Measurements from ENCODE around the gene ATF7IP. TPM values are rescaled to one million over a fixed set of nuclear protein-coding genes. Genes with fewer than 3 reads are reported as not detected.

Gene ATF7IP
- total RNA-seq, 4 donors from 2014 or later: 53.7 to 70.3 (median 56.3) TPM

DNA sequence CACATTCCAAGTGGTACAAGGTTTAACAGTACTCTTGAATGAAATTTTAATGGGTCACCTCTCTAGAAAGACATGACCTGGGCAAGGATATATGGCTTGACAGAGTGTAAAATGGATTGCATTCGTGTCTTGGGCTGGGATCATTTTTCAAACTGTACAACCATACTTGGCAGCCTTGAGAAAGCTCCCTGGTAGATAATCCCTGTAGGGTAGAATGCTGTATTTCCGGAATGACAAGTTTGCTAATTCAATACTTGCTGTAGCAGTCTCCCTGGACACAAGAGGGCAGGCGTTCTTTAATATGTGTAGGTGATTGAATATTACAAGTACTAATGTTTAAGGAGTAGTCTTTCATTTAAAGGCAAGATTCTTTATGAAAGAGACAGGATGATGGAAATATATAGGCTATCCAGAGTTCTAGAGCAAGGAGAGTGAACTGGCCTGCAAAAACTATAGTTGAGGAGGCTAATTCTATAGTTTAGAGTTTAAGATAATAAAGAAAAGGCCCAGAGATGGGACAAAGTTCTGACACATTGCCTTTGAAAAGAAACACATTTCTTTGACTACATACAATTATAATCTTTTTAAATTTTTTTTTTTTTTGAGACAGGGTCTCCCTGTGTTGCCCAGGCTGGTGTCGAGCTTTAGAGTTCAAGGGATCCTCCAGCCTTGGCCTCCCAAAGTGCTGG, 148.8 kb downstream of the ATF7IP start:
- TF ChIP-seq, protein P1, sequence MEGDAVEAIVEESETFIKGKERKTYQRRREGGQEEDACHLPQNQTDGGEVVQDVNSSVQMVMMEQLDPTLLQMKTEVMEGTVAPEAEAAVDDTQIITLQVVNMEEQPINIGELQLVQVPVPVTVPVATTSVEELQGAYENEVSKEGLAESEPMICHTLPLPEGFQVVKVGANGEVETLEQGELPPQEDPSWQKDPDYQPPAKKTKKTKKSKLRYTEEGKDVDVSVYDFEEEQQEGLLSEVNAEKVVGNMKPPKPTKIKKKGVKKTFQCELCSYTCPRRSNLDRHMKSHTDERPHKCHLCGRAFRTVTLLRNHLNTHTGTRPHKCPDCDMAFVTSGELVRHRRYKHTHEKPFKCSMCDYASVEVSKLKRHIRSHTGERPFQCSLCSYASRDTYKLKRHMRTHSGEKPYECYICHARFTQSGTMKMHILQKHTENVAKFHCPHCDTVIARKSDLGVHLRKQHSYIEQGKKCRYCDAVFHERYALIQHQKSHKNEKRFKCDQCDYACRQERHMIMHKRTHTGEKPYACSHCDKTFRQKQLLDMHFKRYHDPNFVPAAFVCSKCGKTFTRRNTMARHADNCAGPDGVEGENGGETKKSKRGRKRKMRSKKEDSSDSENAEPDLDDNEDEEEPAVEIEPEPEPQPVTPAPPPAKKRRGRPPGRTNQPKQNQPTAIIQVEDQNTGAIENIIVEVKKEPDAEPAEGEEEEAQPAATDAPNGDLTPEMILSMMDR (IDR thresholded peaks at IDR 0.05; ENCODE audit: low read depth): no peak

DNA sequence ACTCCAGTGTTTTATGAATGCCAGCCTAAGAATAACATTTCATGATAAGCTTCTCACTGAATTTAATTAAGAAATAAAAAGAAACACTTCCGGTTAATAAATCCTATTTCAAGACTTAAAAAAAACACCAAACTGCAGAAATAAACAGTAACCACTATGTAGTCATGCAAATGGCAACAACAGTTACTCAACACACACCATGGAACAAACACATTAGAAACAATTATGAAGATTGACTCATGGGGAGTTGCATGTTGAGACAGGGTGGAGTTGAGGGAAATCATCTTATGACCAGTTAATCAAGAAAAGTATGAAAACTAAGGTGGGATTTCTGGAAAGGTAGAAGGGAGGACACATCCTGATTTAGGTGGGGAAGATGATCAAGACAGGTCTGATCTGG, 149.5 kb downstream of the ATF7IP start:
- TF ChIP-seq, protein P1 (IDR thresholded peaks at IDR 0.05; ENCODE audit: low read depth): no peak

DNA sequence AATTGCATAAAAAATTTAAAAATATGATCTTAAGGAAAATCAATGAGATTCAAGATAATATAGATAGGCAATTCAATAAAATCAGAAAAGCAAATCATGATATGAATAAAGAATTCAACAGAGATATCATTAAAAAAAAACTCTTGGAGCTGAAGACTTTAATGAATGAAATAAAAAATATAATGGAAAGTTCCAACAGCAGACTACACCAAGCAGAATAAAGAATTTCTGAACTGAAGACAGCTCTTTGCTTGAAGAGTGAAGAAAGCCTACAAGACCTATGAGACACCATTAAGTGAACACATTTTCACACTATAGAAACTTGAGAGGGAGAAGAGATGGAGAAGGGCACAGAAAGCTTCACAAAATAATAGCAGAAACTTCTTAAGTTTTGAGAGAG, 156.3 kb downstream of the ATF7IP start:
- TF ChIP-seq, protein P1 (IDR thresholded peaks at IDR 0.05; ENCODE audit: low read depth): no peak

DNA sequence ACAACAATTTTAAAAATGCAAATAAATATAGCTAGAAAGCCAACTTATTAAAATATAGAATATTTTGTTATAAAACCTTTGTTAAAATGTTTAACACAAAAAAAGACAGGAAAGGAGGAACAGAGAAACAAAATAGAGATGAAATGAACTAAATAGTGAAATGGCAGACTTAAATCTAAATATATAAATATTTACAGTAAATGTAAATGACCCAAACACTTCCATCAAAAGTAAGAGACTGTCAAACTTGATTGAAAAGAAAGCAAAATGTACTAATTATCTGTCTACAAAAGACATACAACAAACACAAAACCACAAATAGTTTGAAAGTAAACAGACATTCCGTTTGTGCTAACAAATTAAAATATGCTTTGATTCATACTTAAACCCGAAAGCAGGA, 160.5 kb downstream of the ATF7IP start:
- TF ChIP-seq, protein P1 (IDR thresholded peaks at IDR 0.05; ENCODE audit: low read depth): no peak

DNA sequence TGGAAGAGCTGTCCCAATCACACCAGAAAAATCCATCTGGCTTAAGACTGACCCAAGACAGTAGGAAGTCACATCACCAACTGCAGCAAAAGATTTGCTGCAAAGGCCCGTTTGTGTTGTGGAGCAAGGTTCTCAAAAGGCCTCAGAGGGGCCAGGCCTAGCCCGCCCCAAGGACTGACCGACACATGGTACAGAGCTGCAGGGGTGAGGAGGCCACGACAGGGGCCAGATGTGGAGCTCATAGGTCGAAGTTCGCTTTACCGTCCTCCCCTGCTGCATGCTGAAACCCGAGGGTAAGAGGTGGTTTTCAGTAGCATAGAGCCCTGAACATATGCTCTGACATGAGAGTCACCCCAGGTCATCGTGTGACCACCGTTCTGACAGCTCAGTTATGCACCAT, 166.7 kb downstream of the ATF7IP start:
- TF ChIP-seq, protein P1 (IDR thresholded peaks at IDR 0.05; ENCODE audit: low read depth): no peak

DNA sequence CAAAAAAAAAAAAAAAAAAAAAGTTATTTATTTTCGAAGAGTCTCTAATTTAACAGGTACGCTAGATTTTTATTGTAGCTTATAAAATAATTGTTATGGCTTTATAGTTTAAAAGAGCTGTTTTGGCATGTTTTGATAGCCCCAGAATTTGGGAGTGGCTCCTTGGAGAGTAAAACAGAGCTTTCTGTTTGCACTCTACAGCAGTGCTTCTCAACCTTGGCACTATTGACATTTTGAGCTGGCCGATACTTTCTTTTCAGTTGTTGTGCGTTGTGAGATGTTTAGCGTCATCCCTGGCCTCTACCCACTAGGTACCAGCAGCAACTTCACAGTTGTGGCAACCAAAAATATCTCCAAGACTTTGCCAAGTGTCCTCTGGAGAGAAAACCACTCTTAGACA, 171.6 kb downstream of the ATF7IP start:
- TF ChIP-seq, protein P1 (IDR thresholded peaks at IDR 0.05; ENCODE audit: low read depth): no peak

DNA sequence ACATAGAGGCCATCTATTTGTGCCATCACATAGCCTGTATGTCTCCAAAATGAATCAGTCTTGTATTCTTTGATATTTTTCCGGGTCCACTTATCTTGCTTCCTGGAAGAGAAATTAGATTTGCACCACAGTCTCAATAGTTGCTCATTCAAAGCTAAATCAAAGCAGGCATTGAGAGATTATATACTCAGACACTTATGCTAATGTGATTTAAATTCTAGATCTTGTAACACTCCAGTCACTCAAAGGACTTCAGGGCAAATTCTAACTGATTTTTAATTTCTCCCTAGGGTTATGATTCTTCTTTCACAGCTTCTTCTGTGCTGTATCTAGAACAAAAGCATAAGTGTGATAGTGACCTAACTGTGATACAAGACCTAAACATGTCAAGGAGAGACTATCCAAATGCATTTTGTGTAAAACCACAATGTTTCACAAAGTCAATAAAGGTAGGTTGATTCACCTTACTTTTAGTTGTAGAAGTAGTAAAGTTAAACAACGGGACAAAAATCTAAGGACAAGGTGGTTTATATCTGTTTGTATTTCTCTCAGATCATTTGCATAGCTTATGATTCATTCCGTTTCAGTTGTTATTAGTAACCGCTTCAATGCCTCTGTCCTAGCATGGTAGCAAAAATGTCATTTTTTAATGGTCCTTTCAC, 175.4 kb downstream of the ATF7IP start:
- TF ChIP-seq, protein P1 (IDR thresholded peaks at IDR 0.05; ENCODE audit: low read depth): no peak
